ENCODE results near the gene TMEM120A.

The TMEM120A gene

DNA sequence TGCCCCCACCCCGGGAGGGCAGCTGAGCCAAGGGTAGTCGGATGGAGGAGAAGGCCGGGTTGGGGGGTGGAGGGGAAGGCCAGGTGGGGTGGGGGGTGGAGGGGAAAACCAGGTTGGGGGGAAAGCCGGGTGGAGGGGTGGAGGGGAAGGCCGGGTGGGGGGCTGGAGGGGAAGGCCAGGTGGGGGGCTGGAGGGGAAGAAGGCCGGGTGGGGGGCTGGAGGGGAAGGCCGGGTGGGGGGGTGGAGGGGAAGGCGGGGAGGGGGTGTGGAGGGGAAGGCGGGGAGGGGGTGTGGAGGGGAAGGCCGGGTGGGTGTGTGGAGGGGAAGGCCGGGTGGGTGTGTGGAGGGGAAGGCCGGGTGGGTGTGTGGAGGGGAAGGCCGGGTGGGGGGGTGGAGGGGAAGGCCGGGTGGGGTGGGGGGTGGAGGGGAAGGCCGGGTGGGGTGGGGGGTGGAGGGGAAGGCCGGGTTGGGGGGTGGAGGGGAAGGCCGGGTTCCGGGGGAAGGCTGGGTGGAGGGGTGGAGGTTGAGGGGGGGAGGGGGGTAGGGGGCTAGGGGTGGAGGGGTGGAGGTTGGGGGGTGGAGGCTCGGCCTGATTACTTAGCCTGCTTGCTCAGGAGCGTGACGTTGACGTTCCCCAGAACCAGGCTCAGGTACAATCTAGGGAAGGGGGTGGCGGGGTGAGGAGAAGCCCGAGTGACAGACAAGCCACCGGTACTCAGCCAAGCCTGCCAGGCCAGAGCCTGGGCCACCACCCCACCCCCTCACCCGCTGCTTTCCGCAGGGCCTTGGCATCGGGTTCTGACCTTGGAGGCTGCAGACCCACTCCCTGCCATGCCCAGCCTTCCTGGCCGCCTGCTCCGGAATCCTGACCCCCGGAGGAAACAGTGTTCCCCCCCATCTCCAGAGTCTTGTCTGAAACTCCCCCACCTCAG, 5.6 kb downstream of the TMEM120A start:
- no peak for DNase-seq (ENCODE audit: low spot score)
- in situ Hi-C loops (cut with MboI; ENCODE audit: low sequenced_read_pairs, unreplicated experiment) = no loop called here

DNA sequence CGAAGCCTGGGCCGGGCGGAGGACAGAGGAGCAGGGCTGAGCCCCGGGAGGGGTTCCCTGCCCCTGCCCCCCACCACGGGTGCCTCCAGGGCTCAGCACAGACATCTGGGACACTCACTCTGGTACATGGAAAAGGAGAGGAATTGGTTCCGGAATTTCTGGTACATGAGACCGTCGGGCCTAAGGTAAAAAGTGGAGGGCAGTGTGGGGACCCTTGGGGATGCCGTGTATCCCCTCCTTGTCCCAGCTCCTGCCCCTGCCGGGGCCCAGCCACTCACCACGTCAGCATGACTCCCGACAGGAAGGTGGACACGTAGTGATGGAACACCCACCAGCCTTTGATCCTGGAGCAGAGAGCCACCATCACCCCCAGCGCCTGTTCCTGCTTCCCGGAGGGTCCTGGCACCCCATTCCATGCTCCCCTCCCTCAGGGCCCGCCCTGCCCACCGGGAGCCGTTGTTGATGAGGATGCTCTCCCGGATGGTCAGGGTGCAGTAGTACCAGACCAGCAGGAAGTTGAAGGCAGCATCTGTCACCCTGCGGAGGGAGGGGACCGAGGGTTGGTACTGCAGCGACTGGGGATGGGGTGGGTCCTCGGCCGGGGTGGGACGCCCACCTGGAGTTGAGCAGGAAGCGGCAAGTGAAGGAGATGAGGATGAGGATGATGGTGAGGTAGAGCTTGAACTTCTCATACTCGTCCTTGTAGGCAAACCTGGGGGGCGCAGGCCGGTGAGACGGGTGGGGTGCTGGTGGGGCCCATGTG, 6.4 kb downstream of the TMEM120A start:
- in situ Hi-C loops (cut with MboI; ENCODE audit: low sequenced_read_pairs, unreplicated experiment) = no loop called here
- TF ChIP-seq, protein P1, sequence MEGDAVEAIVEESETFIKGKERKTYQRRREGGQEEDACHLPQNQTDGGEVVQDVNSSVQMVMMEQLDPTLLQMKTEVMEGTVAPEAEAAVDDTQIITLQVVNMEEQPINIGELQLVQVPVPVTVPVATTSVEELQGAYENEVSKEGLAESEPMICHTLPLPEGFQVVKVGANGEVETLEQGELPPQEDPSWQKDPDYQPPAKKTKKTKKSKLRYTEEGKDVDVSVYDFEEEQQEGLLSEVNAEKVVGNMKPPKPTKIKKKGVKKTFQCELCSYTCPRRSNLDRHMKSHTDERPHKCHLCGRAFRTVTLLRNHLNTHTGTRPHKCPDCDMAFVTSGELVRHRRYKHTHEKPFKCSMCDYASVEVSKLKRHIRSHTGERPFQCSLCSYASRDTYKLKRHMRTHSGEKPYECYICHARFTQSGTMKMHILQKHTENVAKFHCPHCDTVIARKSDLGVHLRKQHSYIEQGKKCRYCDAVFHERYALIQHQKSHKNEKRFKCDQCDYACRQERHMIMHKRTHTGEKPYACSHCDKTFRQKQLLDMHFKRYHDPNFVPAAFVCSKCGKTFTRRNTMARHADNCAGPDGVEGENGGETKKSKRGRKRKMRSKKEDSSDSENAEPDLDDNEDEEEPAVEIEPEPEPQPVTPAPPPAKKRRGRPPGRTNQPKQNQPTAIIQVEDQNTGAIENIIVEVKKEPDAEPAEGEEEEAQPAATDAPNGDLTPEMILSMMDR (IDR thresholded peaks at IDR 0.05; ENCODE audit: borderline replicate concordance, control extremely low read depth, extremely low read depth, insufficient read depth, missing control alignments) = no peak
- no peak for DNase-seq (ENCODE audit: low spot score)

More for the DNA sequence above, 5.6 kb downstream of the TMEM120A start:
- TF ChIP-seq, protein P1 (IDR thresholded peaks at IDR 0.05; ENCODE audit: borderline replicate concordance, control extremely low read depth, extremely low read depth, insufficient read depth, missing control alignments) = no peak

DNA sequence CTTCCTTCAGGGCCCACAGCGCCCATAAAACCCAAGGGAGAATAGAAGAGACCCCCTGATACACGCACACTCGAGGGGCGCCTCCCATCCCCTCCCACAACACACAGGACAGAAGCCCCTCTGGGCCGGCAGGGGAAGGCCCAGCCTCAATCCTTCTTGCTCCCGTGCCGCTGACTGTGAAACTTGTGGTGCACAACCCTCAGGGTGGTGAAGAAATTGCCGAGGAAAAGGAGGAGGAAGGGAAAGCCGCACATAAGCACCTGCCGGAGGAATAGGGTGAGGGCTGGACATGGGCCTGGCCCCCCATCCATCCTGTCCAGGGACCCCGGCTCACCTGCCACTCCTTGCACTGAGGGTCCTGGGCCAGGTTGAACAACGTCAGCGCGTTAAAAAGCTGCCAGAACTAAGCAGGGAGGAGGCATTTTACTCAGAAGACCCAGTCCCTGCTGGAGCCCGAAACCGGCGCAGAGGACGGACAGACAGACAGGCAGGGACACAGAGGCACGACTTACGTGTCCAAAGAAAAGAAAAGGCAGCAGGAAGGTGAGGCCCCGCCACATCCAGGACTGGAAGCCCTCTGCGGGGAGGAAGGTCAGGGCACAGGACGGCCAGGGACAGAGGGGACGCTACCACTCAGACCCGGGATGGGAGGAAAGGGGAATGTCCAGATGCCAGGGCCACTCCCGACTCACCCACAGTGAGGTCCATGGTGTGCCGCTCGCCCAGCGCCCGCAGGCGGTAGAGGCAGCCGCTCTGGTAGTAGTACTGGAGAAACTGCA, 7.2 kb downstream of the TMEM120A start:
- TF ChIP-seq, protein P1 (IDR thresholded peaks at IDR 0.05; ENCODE audit: borderline replicate concordance, control extremely low read depth, extremely low read depth, insufficient read depth, missing control alignments) = no peak
- in situ Hi-C loops (cut with MboI; ENCODE audit: low sequenced_read_pairs, unreplicated experiment) = no loop called here
- no peak for DNase-seq (ENCODE audit: low spot score)

DNA sequence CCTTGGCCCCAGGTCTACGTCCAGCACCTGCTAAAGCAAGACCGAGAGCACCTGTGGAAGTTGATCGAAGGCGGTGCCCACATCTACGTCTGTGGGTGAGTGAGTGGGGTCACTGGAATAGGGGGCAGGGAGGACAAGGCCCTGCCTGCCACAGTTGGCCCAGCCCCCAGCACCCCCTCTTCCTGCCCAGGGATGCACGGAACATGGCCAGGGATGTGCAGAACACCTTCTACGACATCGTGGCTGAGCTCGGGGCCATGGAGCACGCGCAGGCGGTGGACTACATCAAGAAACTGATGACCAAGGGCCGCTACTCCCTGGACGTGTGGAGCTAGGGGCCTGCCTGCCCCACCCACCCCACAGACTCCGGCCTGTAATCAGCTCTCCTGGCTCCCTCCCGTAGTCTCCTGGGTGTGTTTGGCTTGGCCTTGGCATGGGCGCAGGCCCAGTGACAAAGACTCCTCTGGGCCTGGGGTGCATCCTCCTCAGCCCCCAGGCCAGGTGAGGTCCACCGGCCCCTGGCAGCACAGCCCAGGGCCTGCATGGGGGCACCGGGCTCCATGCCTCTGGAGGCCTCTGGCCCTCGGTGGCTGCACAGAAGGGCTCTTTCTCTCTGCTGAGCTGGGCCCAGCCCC, 8.1 kb downstream of the TMEM120A start:
- TF ChIP-seq, protein P1 (IDR thresholded peaks at IDR 0.05; ENCODE audit: borderline replicate concordance, control extremely low read depth, extremely low read depth, insufficient read depth, missing control alignments) = no peak
- no peak for DNase-seq (ENCODE audit: low spot score)
- in situ Hi-C loops (cut with MboI; ENCODE audit: low sequenced_read_pairs, unreplicated experiment) = no loop called here

DNA sequence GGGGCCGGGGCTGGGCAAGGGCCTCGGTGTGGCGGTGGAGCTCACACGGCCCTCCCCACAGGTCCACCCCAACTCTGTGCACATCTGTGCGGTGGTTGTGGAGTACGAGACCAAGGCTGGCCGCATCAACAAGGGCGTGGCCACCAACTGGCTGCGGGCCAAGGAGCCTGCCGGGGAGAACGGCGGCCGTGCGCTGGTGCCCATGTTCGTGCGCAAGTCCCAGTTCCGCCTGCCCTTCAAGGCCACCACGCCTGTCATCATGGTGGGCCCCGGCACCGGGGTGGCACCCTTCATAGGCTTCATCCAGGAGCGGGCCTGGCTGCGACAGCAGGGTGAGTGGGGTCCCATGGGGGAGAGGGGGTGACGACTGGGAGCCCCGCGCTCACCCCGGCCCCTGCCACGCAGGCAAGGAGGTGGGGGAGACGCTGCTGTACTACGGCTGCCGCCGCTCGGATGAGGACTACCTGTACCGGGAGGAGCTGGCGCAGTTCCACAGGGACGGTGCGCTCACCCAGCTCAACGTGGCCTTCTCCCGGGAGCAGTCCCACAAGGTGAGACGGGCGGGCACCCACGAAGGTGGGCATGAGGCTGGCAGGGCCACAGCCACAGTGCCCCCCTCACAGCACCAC, 8.8 kb downstream of the TMEM120A start:
- TF ChIP-seq, protein P1 (IDR thresholded peaks at IDR 0.05; ENCODE audit: borderline replicate concordance, control extremely low read depth, extremely low read depth, insufficient read depth, missing control alignments) = no peak
- no peak for DNase-seq (ENCODE audit: low spot score)
- in situ Hi-C loops (cut with MboI; ENCODE audit: low sequenced_read_pairs, unreplicated experiment) = no loop called here

Data from GM13976 (cell line).